ENCODE measurements around the gene RASL12.

DNA sequence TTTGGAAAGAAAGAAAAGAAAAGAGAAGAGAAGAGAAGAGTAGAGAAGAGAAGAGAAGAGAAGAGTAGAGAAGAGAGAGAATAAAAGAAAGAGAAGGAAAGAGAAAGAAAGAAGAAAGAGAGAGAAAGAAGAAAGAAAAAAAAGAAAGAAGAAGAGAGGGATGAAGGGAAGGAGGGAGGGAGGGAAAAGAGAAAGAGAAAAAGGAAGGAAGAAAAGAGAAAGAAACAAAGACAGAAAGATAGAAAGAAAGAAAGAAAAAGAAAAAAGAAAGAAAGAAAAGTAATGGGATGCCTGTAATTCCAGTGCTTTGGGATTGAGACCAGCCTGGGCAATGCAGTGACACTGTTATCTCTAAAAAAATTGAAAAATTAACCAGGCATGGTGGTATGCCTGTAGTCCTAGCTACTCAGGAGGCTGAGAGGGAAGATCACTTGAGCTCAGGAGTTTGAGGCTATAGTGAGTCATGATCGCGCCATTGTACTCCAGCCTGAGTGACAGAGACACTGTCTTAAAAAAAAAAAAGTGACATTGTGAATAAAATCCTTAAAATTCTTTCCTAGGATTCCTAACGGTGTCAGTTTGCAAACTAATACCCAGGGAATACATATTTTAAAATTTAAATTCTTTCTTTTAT, 1.7 kb downstream of the RASL12 start:
- TF ChIP-seq, protein P1, sequence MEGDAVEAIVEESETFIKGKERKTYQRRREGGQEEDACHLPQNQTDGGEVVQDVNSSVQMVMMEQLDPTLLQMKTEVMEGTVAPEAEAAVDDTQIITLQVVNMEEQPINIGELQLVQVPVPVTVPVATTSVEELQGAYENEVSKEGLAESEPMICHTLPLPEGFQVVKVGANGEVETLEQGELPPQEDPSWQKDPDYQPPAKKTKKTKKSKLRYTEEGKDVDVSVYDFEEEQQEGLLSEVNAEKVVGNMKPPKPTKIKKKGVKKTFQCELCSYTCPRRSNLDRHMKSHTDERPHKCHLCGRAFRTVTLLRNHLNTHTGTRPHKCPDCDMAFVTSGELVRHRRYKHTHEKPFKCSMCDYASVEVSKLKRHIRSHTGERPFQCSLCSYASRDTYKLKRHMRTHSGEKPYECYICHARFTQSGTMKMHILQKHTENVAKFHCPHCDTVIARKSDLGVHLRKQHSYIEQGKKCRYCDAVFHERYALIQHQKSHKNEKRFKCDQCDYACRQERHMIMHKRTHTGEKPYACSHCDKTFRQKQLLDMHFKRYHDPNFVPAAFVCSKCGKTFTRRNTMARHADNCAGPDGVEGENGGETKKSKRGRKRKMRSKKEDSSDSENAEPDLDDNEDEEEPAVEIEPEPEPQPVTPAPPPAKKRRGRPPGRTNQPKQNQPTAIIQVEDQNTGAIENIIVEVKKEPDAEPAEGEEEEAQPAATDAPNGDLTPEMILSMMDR (IDR thresholded peaks at IDR 0.05 in 8 of 11, conservative IDR thresholded peaks at IDR 0.05 in 3 of 11): no peak
- TF ChIP-seq POLR2A (IDR thresholded peaks at IDR 0.05): no peak

Data from spleen (tissue), 7 donors.